Lung (tissue), 12 donors: Measurements from ENCODE around the gene PRTFDC1. TPM values are rescaled to one million over a fixed set of nuclear protein-coding genes. Genes with fewer than 3 reads are reported as not detected.

Experiments used
- ATAC-seq: fragments of 200-7000 bp; cut with Tn5 transposase; one replicate; pipeline ENCODE4 v1.9.1; 2020; ENCODE audit warnings: moderate number of reproducible peaks; ENCODE audit not compliant: insufficient read depth, low FRiP score
- DNase-seq, 3 donors: peaks; one replicate each; pipeline ENCODE4 v3.0.0-alpha.2; 2013 to 2017
- H3K27ac ChIP-seq, 2 donors: one replicate each; pipeline ENCODE4 v1.5.1; 2013; ENCODE audit warnings: mild to moderate bottlenecking in 2 of 2, moderate library complexity in 2 of 2, control low read depth in 1 of 2, inconsistent platforms in 1 of 2, low read depth in 1 of 2, low read length in 1 of 2
- H3K27me3 ChIP-seq, 3 donors: one replicate each; pipeline ENCODE4 v1.5.1; 2013; ENCODE audit warnings: low read length in 2 of 3; ENCODE audit not compliant: control insufficient read depth in 3 of 3, insufficient read depth in 3 of 3
- H3K36me3 ChIP-seq, 4 donors: one replicate each; pipeline ENCODE4 v1.5.1; 2013; ENCODE audit warnings: low read length in 4 of 4, mild to moderate bottlenecking in 1 of 4, moderate library complexity in 1 of 4; ENCODE audit not compliant: control insufficient read depth in 4 of 4, insufficient read depth in 4 of 4
- H3K4me1 ChIP-seq, 5 donors: one replicate each; pipeline ENCODE4 v1.5.1; 2013; ENCODE audit warnings: low read length in 5 of 5, mild to moderate bottlenecking in 2 of 5, moderate library complexity in 1 of 5; ENCODE audit not compliant: control insufficient read depth in 5 of 5, insufficient read depth in 5 of 5
- H3K4me3 ChIP-seq: one replicate; pipeline ENCODE4 v1.5.1; 2013; ENCODE audit warnings: mild to moderate bottlenecking, control low read depth, moderate library complexity
- H3K9ac ChIP-seq, 2 donors: one replicate each; pipeline ENCODE4 v1.5.1; 2013; ENCODE audit warnings: low read length in 2 of 2, control low read depth in 1 of 2; ENCODE audit not compliant: insufficient read depth in 1 of 2
- H3K9me3 ChIP-seq, 4 donors: one replicate each; pipeline ENCODE4 v1.5.1; 2013; ENCODE audit warnings: low read length in 3 of 4, mild to moderate bottlenecking in 1 of 4, moderate library complexity in 1 of 4; ENCODE audit not compliant: control insufficient read depth in 4 of 4, insufficient read depth in 3 of 4
- WGBS, 2 donors: extraction: QIAGEN DNeasy Blood & Tissue Kit; methylation state at CpG; one replicate each; pipeline ENCODE4 v1.1.7; 2013; 5-methylcytosine and 5-hydroxymethylcytosine counted together
- polyA plus RNA-seq, 2 donors: library from polyadenylated mRNA; stranded (reverse); fragments of 200-250 nt; gene quantifications; one replicate each; pipeline ENCODE4 v1.2.1, GENCODE V29; 2013
- total RNA-seq, 2 donors: library from RNA; depleted of rRNA in 1 of 2; stranded (reverse); fragments of >200 nt in 1 of 2; gene quantifications; one replicate each; pipeline ENCODE4 v1.2.1, GENCODE V29; 2014 to 2021
- TF ChIP-seq, protein P1 (sequence below): IDR thresholded peaks from 2 replicates; pipeline ENCODE4 v1.5.1; 2012; ENCODE audit warnings: mild to moderate bottlenecking; ENCODE audit errors: control extremely low read depth, extremely low read depth
- donor health status: control.
- donor health status: control.
- donor health status: Bipolar disorder and iron deficiency.
- donor health status: healthy.
- donor health status: DM: yes; HTN: yes; CAD: no.

Gene PRTFDC1
- total and polyA plus RNA-seq, 4 donors: 1.6 to 12.5 (median 3.1) TPM

DNA sequence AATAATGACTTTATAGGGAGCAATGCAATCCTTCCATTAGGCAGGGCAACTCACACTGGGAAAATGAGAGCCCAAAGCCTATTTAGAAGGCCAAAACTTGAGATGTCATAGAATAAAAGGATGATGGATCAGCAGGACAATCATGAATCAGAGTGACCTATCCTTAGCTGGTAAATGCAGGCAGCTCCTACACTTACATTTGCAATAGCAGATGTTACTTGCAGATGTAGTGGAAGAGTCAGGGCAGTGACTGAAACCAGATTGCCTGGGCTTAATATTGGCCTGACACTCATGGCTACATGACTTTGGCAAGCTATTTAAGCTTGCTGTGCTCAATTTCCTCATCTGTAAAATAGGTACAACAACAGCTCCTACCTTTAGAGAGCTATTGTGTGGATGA is 98.7 kb downstream of the PRTFDC1 start:
- TF ChIP-seq, protein P1, sequence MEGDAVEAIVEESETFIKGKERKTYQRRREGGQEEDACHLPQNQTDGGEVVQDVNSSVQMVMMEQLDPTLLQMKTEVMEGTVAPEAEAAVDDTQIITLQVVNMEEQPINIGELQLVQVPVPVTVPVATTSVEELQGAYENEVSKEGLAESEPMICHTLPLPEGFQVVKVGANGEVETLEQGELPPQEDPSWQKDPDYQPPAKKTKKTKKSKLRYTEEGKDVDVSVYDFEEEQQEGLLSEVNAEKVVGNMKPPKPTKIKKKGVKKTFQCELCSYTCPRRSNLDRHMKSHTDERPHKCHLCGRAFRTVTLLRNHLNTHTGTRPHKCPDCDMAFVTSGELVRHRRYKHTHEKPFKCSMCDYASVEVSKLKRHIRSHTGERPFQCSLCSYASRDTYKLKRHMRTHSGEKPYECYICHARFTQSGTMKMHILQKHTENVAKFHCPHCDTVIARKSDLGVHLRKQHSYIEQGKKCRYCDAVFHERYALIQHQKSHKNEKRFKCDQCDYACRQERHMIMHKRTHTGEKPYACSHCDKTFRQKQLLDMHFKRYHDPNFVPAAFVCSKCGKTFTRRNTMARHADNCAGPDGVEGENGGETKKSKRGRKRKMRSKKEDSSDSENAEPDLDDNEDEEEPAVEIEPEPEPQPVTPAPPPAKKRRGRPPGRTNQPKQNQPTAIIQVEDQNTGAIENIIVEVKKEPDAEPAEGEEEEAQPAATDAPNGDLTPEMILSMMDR: no peak
- H3K36me3 ChIP-seq: peaks cover 0 to 8% (median 2%) of the 10 kb centered on the region in 4 donors
- no peak overlapping the region for H3K4me3 ChIP-seq
- no peak for ATAC-seq
- H3K9me3 ChIP-seq: no peaks in the 10 kb centered on the region
- no peak for DNase-seq
- no peaks in the 10 kb centered on the region for H3K27me3 ChIP-seq
- no peak overlapping the region for H3K9ac ChIP-seq
- no peak overlapping the region for H3K27ac ChIP-seq
- H3K4me1 ChIP-seq: peaks cover 0 to 25% (median 10%) of the 10 kb centered on the region in 5 donors

DNA sequence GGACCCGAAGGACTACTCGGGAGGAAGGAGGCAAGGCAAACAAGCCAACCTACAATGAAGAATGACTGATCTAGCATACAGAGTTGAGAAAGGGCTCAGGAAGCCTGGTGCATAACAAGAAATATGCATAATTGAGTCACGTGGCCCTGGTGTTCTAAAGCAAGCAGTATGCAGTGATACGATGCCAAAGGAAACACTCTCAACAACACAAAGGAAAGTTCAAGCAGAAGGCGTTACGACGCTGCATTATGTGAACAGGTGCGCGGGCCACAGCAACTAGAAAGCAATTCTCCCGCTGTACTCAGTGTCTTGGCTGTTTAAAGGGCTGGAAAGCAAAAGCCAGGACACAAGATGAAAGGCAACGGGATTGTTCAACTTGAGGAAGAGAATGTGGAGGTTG is 100.8 kb downstream of the PRTFDC1 start:
- no peaks in the 10 kb centered on the region for H3K27me3 ChIP-seq
- TF ChIP-seq, protein P1: no peak
- peak; percentile 50 to 85 (median 59) for DNase-seq
- peak; percentile 73 for ATAC-seq
- H3K4me3 ChIP-seq: no peak overlapping the region
- 45 to 76% methylated on average over 11 of the region's 11 CpGs for WGBS, 2 donors
- peaks cover 0 to 18% (median 0%) of the 10 kb centered on the region in 5 donors for H3K4me1 ChIP-seq
- peaks cover 0 to 8% (median 2%) of the 10 kb centered on the region in 4 donors for H3K36me3 ChIP-seq
- H3K9me3 ChIP-seq: no peaks in the 10 kb centered on the region
- H3K27ac ChIP-seq: peak overlapping the region in 1 of 2 donors; percentile 65
- H3K9ac ChIP-seq: no peak overlapping the region

DNA sequence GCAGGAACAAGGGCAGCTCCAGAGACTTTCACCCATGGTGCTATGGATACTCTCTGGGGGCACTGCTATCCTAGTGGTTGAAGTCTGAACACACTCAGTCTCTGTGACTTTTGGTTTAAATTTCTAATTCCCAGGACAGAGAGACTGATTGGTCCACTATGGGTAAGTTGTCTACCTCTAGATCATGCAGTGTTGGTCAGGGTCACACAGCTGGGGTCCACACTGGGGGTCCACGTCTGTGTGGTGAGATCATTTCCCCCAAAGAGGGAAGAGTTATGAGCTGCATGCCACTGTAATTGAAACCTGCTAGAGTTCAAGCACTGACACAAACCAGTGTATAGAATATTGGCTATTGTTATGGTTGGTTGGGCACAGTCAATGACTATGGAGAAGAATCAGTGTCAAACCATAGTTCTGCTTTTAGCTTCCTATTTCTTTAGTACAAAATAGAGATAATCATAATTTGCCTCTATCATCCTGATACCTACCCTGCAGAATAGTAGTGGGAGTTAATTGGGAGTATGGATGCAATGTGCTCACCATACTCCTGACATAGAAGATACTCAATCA is 101.6 kb downstream of the PRTFDC1 start:
- Histone ChIP-seq H3K9ac (no peak overlapping the region), H3K36me3 (peaks cover 0 to 8% (median 2%) of the 10 kb centered on the region in 4 donors), H3K27me3 (no peaks in the 10 kb centered on the region), H3K4me1 (peaks cover 0 to 15% (median 0%) of the 10 kb centered on the region in 5 donors), H3K4me3 (no peak overlapping the region), H3K9me3 (no peaks in the 10 kb centered on the region), H3K27ac (no peak overlapping the region)
- no peak for ATAC-seq
- DNase-seq: no peak
- TF ChIP-seq, protein P1: no peak
- 77 to 80% methylated on average over 1 of the region's 1 CpG for WGBS, 2 donors
